Activated naive CD8-positive, alpha-beta T cell (primary cell): ENCODE data around the gene HIPK3.

Experiments used
- H3K27ac Mint-ChIP-seq: one replicate; pipeline ENCODE4 v1.8.0; 2021; ENCODE audit warnings: mixed read lengths
- H3K27me3 Mint-ChIP-seq: one replicate; pipeline ENCODE4 v1.8.0; 2021; ENCODE audit warnings: mixed read lengths
- H3K36me3 Mint-ChIP-seq: one replicate; pipeline ENCODE4 v1.8.0; 2021; ENCODE audit warnings: mixed read lengths
- H3K4me1 Mint-ChIP-seq: one replicate; pipeline ENCODE4 v1.8.0; 2021; ENCODE audit warnings: low read depth, mixed read lengths
- H3K4me3 Mint-ChIP-seq: one replicate; pipeline ENCODE4 v1.8.0; 2021; ENCODE audit warnings: mild to moderate bottlenecking, mixed read lengths
- H3K9me3 Mint-ChIP-seq: one replicate; pipeline ENCODE4 v1.8.0; 2021; ENCODE audit warnings: low read depth, mixed read lengths

Gene HIPK3

GRCh38 chr11:33403344-33403743 is 146.2 kb downstream of the HIPK3 start:
- H3K36me3 Mint-ChIP-seq: no peaks in the 10 kb centered on the region

GRCh38 chr11:33405834-33406602 is 148.8 kb downstream of the HIPK3 start:
- no peaks in the 10 kb centered on the region for H3K9me3 Mint-ChIP-seq
- H3K4me1 Mint-ChIP-seq: no peaks in the 10 kb centered on the region
- H3K36me3 Mint-ChIP-seq: no peaks in the 10 kb centered on the region
- H3K27ac Mint-ChIP-seq: no peak overlapping the region
- H3K4me3 Mint-ChIP-seq: no peak overlapping the region
- H3K27me3 Mint-ChIP-seq: peaks cover 3% of the 10 kb centered on the region

More at GRCh38 chr11:33403344-33403743, 146.2 kb downstream of the HIPK3 start:
- no peak overlapping the region for H3K4me3 Mint-ChIP-seq
- peaks cover 6% of the 10 kb centered on the region for H3K27me3 Mint-ChIP-seq
- no peaks in the 10 kb centered on the region for H3K9me3 Mint-ChIP-seq
- H3K27ac Mint-ChIP-seq: no peak overlapping the region
- no peaks in the 10 kb centered on the region for H3K4me1 Mint-ChIP-seq
